Retinal pigment epithelial cell (primary cell): Measurements from ENCODE around the gene KLHL29.

Source experiments
- DNase-seq: peaks from one replicate; pipeline ENCODE4 v3.0.0-alpha.2; 2010; ENCODE audit warnings: low read depth
- H3K4me3 ChIP-seq: 2 replicates; pipeline ENCODE4 v1.5.1; 2011; ENCODE audit warnings: mild to moderate bottlenecking, low read length, control low read depth, moderate library complexity
- TF ChIP-seq, protein P1 (sequence below): conservative IDR thresholded peaks from 2 replicates; pipeline ENCODE4 v1.5.1; 2011; ENCODE audit warnings: low read depth, low read length, control low read depth, inconsistent platforms

Gene KLHL29

GRCh38 chr2:23693606-23693951, 308.6 kb downstream of the KLHL29 start:
- no peak for DNase-seq
- H3K4me3 ChIP-seq = no peak overlapping the region
- TF ChIP-seq, protein P1, sequence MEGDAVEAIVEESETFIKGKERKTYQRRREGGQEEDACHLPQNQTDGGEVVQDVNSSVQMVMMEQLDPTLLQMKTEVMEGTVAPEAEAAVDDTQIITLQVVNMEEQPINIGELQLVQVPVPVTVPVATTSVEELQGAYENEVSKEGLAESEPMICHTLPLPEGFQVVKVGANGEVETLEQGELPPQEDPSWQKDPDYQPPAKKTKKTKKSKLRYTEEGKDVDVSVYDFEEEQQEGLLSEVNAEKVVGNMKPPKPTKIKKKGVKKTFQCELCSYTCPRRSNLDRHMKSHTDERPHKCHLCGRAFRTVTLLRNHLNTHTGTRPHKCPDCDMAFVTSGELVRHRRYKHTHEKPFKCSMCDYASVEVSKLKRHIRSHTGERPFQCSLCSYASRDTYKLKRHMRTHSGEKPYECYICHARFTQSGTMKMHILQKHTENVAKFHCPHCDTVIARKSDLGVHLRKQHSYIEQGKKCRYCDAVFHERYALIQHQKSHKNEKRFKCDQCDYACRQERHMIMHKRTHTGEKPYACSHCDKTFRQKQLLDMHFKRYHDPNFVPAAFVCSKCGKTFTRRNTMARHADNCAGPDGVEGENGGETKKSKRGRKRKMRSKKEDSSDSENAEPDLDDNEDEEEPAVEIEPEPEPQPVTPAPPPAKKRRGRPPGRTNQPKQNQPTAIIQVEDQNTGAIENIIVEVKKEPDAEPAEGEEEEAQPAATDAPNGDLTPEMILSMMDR = no peak

- TF ChIP-seq, protein P1 = no peak
- no peak for DNase-seq
Measured at GRCh38 chr2:23694058-23695045, 309.4 kb downstream of the KLHL29 start.

GRCh38 chr2:23695214-23695889, 310.4 kb downstream of the KLHL29 start:
- no peak overlapping the region for H3K4me3 ChIP-seq
- TF ChIP-seq, protein P1 = no peak
- DNase-seq = no peak

More at GRCh38 chr2:23694058-23695045, 309.4 kb downstream of the KLHL29 start:
- no peak overlapping the region for H3K4me3 ChIP-seq

DNA sequence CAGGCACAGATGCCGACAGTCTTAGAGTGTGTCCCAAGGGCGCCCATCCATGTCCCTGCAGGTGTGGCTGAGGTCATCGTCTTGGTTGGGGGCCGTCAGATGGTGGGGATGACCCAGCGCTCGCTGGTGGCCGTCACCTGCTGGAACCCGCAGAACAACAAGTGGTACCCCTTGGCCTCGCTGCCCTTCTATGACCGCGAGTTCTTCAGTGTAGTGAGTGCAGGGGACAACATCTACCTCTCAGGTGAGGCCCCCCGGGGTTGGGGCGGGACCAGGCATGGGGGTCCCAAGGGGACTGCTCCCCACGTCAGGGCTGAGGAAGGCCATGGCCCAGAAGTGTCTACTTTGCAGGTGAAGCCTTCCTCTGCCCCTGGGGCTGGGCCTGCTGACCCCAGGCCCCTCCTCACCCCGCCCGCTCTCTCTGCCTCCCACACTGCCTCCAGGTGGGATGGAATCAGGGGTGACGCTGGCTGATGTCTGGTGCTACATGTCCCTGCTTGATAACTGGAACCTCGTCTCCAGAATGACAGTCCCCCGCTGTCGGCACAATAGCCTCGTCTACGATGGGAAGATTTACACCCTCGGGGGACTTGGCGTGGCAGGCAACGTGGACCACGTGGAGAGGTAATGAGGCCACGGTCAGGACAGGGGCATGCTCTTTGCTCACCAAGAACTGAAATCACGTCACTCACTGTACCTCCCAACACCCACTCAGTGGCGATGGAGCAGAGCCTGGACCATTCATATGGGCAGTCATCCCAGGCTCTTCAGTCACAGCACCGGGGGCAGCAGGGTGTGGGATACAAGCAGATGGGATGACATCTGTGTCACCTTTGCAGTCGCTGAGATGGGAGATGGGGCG, 311.1 kb downstream of the KLHL29 start:
- DNase-seq = no peak
- no peak overlapping the region for H3K4me3 ChIP-seq
- TF ChIP-seq, protein P1 = no peak

DNA sequence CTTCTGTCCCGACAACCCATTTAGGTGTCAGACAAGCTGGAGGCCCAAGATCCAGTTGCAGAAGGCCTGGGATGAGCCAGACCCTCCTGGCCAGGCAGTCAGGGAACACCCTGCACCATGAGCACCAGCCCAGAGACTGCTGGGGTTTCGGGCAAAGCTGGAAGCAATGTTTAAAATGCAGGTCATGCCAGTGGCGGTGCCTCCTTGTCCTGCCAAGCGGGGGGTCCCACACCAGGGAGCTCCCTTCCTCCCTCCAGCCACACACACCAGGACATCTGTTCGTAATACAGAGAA, 311.7 kb downstream of the KLHL29 start:
- TF ChIP-seq, protein P1 = no peak
- no peak for DNase-seq
- no peak overlapping the region for H3K4me3 ChIP-seq

DNA sequence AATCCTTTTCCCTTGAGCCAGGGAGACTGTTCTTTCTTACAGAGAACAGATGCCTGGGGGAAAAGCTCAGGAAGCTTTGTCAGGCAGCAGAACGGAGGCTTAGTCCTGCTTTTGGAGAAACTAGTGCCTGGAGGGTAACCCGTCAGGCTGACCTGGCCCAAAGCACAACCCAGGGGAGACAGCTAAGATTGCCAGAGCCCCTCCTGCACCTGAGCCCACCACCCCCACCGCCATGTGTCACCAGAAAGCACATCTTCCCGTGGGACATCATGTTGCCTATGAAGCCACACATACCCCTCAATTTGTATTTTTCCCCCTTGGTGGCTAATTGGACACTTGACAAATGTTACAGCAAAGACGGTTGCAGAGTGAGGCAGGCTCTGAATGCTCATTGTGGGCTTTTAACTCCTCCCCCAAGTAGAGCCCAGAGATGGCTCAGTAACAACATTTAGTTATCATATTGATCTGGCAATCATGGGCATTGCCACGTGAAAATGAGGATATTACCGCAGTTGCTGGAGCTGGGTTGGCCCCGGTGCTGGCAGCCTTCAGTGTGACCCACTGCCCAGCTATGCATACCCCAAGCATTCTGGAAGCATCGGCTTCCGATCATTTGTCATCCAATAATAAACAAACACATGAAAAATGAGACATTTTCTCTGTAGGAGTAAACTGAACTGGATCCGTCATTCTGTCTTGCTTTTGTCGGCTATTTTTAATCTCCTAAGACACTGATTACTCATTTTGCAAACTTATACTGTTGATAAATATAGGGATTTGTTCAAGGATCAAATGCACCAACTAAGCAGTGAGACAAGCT, 312.5 kb downstream of the KLHL29 start:
- H3K4me3 ChIP-seq = no peak overlapping the region
- DNase-seq = no peak
- TF ChIP-seq, protein P1 = no peak
